GM23338 (cell line): ENCODE data around the gene PRMT3. TPM values are rescaled to one million over a fixed set of nuclear protein-coding genes. Genes with fewer than 3 reads are reported as not detected.

Experiments used
- ATAC-seq: fragments of 200-7000 bp; cut with Tn5 transposase; 3 replicates; pipeline ENCODE4 v1.9.1; 2020
- DNase-seq: peaks from one replicate; pipeline ENCODE4 v3.0.0-alpha.2; 2015; ENCODE audit warnings: low spot score
- H2AFZ ChIP-seq: fragments of 200-600 bp; sonication (generic); 2 replicates; pipeline ENCODE4 v1.8.0; 2016; ENCODE audit warnings: antibody characterized with exemption, mild to moderate bottlenecking, moderate library complexity
- H3F3A ChIP-seq: fragments of 200-600 bp; sonication (generic); replicated peaks from 2 replicates; pipeline ENCODE4 v1.8.0; 2017; ENCODE audit warnings: antibody characterized with exemption, mixed run types, low read depth
- H3K27ac ChIP-seq: fragments of 200-600 bp; sonication (generic); 2 replicates; pipeline ENCODE4 v1.6.1; 2016; ENCODE audit warnings: low read depth
- H3K27me3 ChIP-seq: fragments of 200-600 bp; sonication (generic); 2 replicates; pipeline ENCODE4 v1.8.0; 2016; ENCODE audit warnings: mild to moderate bottlenecking, mixed run types, moderate library complexity; ENCODE audit not compliant: insufficient read depth
- H3K36me3 ChIP-seq: fragments of 200-600 bp; sonication (generic); 2 replicates; pipeline ENCODE4 v1.8.0; 2016; ENCODE audit warnings: mild to moderate bottlenecking; ENCODE audit not compliant: insufficient read depth
- H3K4me1 ChIP-seq: fragments of 200-600 bp; sonication (generic); 2 replicates; pipeline ENCODE4 v1.8.0; 2016; ENCODE audit warnings: mild to moderate bottlenecking, moderate library complexity; ENCODE audit not compliant: insufficient read depth
- H3K4me2 ChIP-seq: fragments of 200-600 bp; sonication (generic); 2 replicates; pipeline ENCODE4 v1.7.1; 2017; ENCODE audit warnings: mixed run types
- H3K4me3 ChIP-seq: fragments of 200-600 bp; sonication (generic); 2 replicates; pipeline ENCODE4 v1.6.1; 2016; ENCODE audit warnings: mixed run types
- H3K79me2 ChIP-seq: fragments of 200-600 bp; sonication (generic); replicated peaks from 2 replicates; pipeline ENCODE4 v1.8.0; 2017; ENCODE audit warnings: mild to moderate bottlenecking; ENCODE audit not compliant: insufficient read depth
- H3K9me2 ChIP-seq: fragments of 200-600 bp; sonication (generic); 2 replicates; pipeline ENCODE4 v1.8.0; 2017; ENCODE audit not compliant: insufficient read depth
- H4K20me1 ChIP-seq: fragments of 200-600 bp; sonication (generic); replicated peaks from 2 replicates; pipeline ENCODE4 v1.8.0; 2017; ENCODE audit warnings: mild to moderate bottlenecking; ENCODE audit not compliant: insufficient read depth
- H3K27ac Mint-ChIP-seq: 2 replicates; pipeline ENCODE4 v1.8.0; 2020; ENCODE audit warnings: inconsistent platforms, mild to moderate bottlenecking, moderate library complexity, mixed read lengths
- H3K27me3 Mint-ChIP-seq: 3 replicates; pipeline ENCODE4 v1.8.0; 2022; ENCODE audit warnings: low read depth, mild to moderate bottlenecking, moderate library complexity, mixed read lengths, inconsistent platforms; ENCODE audit not compliant: insufficient read depth, poor library complexity
- H3K36me3 Mint-ChIP-seq: 3 replicates; pipeline ENCODE4 v1.8.0; 2021; ENCODE audit warnings: low read depth, mild to moderate bottlenecking, inconsistent platforms, moderate library complexity, mixed read lengths
- H3K4me1 Mint-ChIP-seq: 3 replicates; pipeline ENCODE4 v1.8.0; 2020; ENCODE audit warnings: mild to moderate bottlenecking, inconsistent platforms, mixed read lengths
- H3K4me3 Mint-ChIP-seq: 3 replicates; pipeline ENCODE4 v1.8.0; 2021; ENCODE audit warnings: moderate library complexity, mild to moderate bottlenecking, inconsistent platforms, mixed read lengths
- H3K9me3 Mint-ChIP-seq: 3 replicates; pipeline ENCODE4 v1.8.0; 2020; ENCODE audit warnings: moderate library complexity, mild to moderate bottlenecking, inconsistent platforms, mixed read lengths
- CREB1 ChIP-seq: fragments of 250-450 bp; sonication (Bioruptor Pico); IDR thresholded peaks from 2 replicates; pipeline ENCODE4 v1.5.0; 2020; ENCODE audit warnings: low read depth, mild to moderate bottlenecking, moderate library complexity
- POLR2AphosphoS5 ChIP-seq: IDR thresholded peaks from 2 replicates; pipeline ENCODE4 v1.6.1; 2016; ENCODE audit warnings: antibody characterized with exemption, low read depth
- ZNF114 ChIP-seq: fragments of 250-450 bp; sonication (Bioruptor Pico); IDR thresholded peaks from 2 replicates; pipeline ENCODE4 v1.5.0; 2020; ENCODE audit warnings: mild to moderate bottlenecking, moderate library complexity
- polyA plus RNA-seq: library from polyadenylated mRNA; unstranded; fragments of >200 nt; fragmentation: Nextera tagmentation; extraction: Ambion mirVana; gene quantifications from 2 replicates; pipeline ENCODE4 v1.2.1, GENCODE V29; 2016
- total RNA-seq: library from RNA; depleted of rRNA; stranded (reverse); fragments of >200 nt; shearing (Covaris generic); gene quantifications from 2 replicates; pipeline ENCODE4 v1.2.3, GENCODE V29; 2014
- TF ChIP-seq, protein P1 (sequence below), 2 experiments: fragments of 200-600 bp in 1 of 2; sonication (generic) in 1 of 2; conservative IDR thresholded peaks; 2 replicates each; pipeline versions ENCODE4 v1.5.1 to v1.6.1; 2016 to 2017; ENCODE audit warnings: antibody characterized with exemption in 2 of 2, low read depth in 2 of 2, mild to moderate bottlenecking in 2 of 2, moderate library complexity in 1 of 2

Gene PRMT3
- total and polyA plus RNA-seq, 2 experiments from 2014 or later: 19.0 to 35.0 TPM

DNA sequence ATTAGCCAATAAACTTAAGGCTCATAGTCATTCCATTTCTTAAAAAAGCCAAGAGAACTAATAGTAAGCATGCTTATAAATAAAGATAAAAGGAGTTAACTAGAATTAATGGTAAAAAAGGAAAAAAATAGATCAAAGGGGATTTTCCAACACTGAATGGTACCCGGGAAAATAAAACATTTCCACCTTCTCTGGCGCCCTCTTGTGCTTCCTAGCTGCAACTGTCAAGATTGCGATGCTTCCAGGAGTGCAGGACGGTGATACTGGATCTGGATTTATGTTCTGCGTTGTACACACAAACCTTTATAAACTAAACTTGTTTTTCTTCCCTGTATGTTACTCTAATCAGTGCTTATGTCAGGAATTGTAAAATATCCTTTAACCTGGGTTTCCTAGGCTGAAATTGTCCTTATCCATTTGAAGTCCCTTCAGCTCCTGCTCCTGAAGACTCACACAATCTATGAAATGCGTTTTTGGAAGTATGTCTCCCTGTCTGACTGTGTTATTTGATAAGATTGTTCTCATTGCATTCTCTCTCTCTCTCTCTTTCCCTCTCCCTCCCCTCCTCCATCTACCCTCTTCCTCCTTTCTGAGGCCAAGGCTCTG lies 33.6 kb upstream of the PRMT3 start:
- TF ChIP-seq, protein P1, sequence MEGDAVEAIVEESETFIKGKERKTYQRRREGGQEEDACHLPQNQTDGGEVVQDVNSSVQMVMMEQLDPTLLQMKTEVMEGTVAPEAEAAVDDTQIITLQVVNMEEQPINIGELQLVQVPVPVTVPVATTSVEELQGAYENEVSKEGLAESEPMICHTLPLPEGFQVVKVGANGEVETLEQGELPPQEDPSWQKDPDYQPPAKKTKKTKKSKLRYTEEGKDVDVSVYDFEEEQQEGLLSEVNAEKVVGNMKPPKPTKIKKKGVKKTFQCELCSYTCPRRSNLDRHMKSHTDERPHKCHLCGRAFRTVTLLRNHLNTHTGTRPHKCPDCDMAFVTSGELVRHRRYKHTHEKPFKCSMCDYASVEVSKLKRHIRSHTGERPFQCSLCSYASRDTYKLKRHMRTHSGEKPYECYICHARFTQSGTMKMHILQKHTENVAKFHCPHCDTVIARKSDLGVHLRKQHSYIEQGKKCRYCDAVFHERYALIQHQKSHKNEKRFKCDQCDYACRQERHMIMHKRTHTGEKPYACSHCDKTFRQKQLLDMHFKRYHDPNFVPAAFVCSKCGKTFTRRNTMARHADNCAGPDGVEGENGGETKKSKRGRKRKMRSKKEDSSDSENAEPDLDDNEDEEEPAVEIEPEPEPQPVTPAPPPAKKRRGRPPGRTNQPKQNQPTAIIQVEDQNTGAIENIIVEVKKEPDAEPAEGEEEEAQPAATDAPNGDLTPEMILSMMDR (conservative IDR thresholded peaks at IDR 0.05; ENCODE audit: low read depth in 2 of 2): peak; percentile 86 to 90
- TF ChIP-seq POLR2AphosphoS5: no peak
- no peaks in the 10 kb centered on the region for H3K27me3 Mint-ChIP-seq
- no peak overlapping the region for H3K27ac ChIP-seq
- no peaks in the 10 kb centered on the region for H3K36me3 Mint-ChIP-seq
- DNase-seq (peak; percentile 72), ATAC-seq (peak; percentile 70)
- no peaks in the 10 kb centered on the region for H3F3A ChIP-seq
- H2AFZ ChIP-seq: no peak overlapping the region
- no peaks in the 10 kb centered on the region for H3K79me2 ChIP-seq
- no peaks in the 10 kb centered on the region for H3K4me1 ChIP-seq
- H3K27me3 ChIP-seq: no peaks in the 10 kb centered on the region; the same call in 1 of the 2 replicates
- no peak overlapping the region for H3K4me3 ChIP-seq
- H3K4me1 Mint-ChIP-seq: no peaks in the 10 kb centered on the region
- H3K4me2 ChIP-seq: no peak overlapping the region
- H4K20me1 ChIP-seq: no peaks in the 10 kb centered on the region
- no peak overlapping the region for H3K4me3 Mint-ChIP-seq
- H3K27ac Mint-ChIP-seq: no peak overlapping the region
- no peaks in the 10 kb centered on the region for H3K9me2 ChIP-seq
- H3K9me3 Mint-ChIP-seq: no peaks in the 10 kb centered on the region
- no peaks in the 10 kb centered on the region for H3K36me3 ChIP-seq

GRCh38 chr11:20355221-20356219 lies 32.0 kb upstream of the PRMT3 start:
- H2AFZ ChIP-seq: no peak overlapping the region
- Mint-ChIP-seq H3K27me3 (no peaks in the 10 kb centered on the region), H3K27ac (no peak overlapping the region), H3K4me1 (no peaks in the 10 kb centered on the region), H3K4me3 (no peak overlapping the region), H3K36me3 (no peaks in the 10 kb centered on the region), H3K9me3 (no peaks in the 10 kb centered on the region)
- no peak overlapping the region for H3K4me2 ChIP-seq
- ATAC-seq (peak; percentile 91), DNase-seq (peak; percentile 64)
- no peak overlapping the region for H3K4me3 ChIP-seq
- TF ChIP-seq, protein P1 (conservative IDR thresholded peaks at IDR 0.05; ENCODE audit: low read depth in 2 of 2): peak; percentile 72 to 76
- no peak for TF ChIP-seq CREB1
- TF ChIP-seq ZNF114: no peak
- no peaks in the 10 kb centered on the region; the same call in 1 of the 2 replicates for H3K27me3 ChIP-seq
- H4K20me1 ChIP-seq: no peaks in the 10 kb centered on the region
- no peaks in the 10 kb centered on the region for H3K9me2 ChIP-seq
- no peaks in the 10 kb centered on the region for H3K79me2 ChIP-seq
- no peaks in the 10 kb centered on the region for H3K4me1 ChIP-seq
- H3K36me3 ChIP-seq: no peaks in the 10 kb centered on the region
- no peak overlapping the region for H3K27ac ChIP-seq
- no peaks in the 10 kb centered on the region for H3F3A ChIP-seq
